HEK293T (cell line): ENCODE measurements around the gene BMP2.

ENCODE experiments used
- CTCF ChIA-PET: fragments of 350-600 bp; formaldehyde crosslinking; extraction: SDS; loops from one replicate; lab custom pipeline; 2021; ENCODE audit warnings: antibody characterized with exemption, inconsistent platforms; lab: Yijun Ruan, JAX
- POLR2A ChIA-PET: fragments of 350-600 bp; formaldehyde crosslinking; extraction: SDS; loops from one replicate; lab custom pipeline; 2020; ENCODE audit warnings: antibody characterized with exemption, inconsistent platforms; lab: Yijun Ruan, JAX
- DNase-seq: peaks from one replicate; pipeline ENCODE4 v3.0.0; 2012; ENCODE audit warnings: mixed read lengths; ENCODE audit errors: extremely low spot score
- ARNT ChIP-seq: fragments of 450-650 bp; IDR thresholded peaks from 2 replicates; pipeline ENCODE4 v1.6.1; 2017; ENCODE audit warnings: mild to moderate bottlenecking
- BHLHE40 ChIP-seq: fragments of 450-650 bp; IDR thresholded peaks from 2 replicates; pipeline ENCODE4 v1.6.1; 2016; ENCODE audit warnings: mild to moderate bottlenecking, moderate library complexity, borderline replicate concordance
- CTBP1 ChIP-seq: fragments of 450-650 bp; IDR thresholded peaks from 2 replicates; pipeline ENCODE4 v1.6.1; 2016; ENCODE audit warnings: borderline replicate concordance
- ELF4 ChIP-seq: fragments of 450-650 bp; IDR thresholded peaks from 2 replicates; pipeline ENCODE4 v1.6.1; 2017; ENCODE audit warnings: antibody characterized with exemption
- FOXA1 ChIP-seq: fragments of 450-650 bp; IDR thresholded peaks from 2 replicates; pipeline ENCODE4 v1.6.1; 2016; ENCODE audit warnings: mild to moderate bottlenecking
- FOXK2 ChIP-seq: fragments of 450-650 bp; IDR thresholded peaks from 2 replicates; pipeline ENCODE4 v1.6.1; 2016; ENCODE audit warnings: mild to moderate bottlenecking
- FOXM1 ChIP-seq: fragments of 450-650 bp; IDR thresholded peaks from 2 replicates; pipeline ENCODE4 v1.6.1; 2017; ENCODE audit warnings: mild to moderate bottlenecking, borderline replicate concordance
- HDGF ChIP-seq: fragments of 450-650 bp; IDR thresholded peaks from 2 replicates; pipeline ENCODE4 v1.6.1; 2017; ENCODE audit warnings: antibody characterized with exemption, borderline replicate concordance
- L3MBTL2 ChIP-seq: fragments of 450-650 bp; conservative IDR thresholded peaks from 2 replicates; pipeline ENCODE4 v1.6.1; 2016; ENCODE audit warnings: mild to moderate bottlenecking
- LEF1 ChIP-seq: fragments of 450-650 bp; IDR thresholded peaks from 2 replicates; pipeline ENCODE4 v1.6.1; 2017; ENCODE audit warnings: mild to moderate bottlenecking, borderline replicate concordance
- NFRKB ChIP-seq: fragments of 450-650 bp; IDR thresholded peaks from 2 replicates; pipeline ENCODE4 v1.6.1; 2016; ENCODE audit warnings: mild to moderate bottlenecking, moderate library complexity
- PKNOX1 ChIP-seq: fragments of 450-650 bp; IDR thresholded peaks from 2 replicates; pipeline ENCODE4 v1.6.1; 2016
- SP1 ChIP-seq: fragments of 450-650 bp; IDR thresholded peaks from 2 replicates; pipeline ENCODE4 v1.6.1; 2017
- SUZ12 ChIP-seq: fragments of 450-650 bp; IDR thresholded peaks from 2 replicates; pipeline ENCODE4 v1.6.1; 2016; ENCODE audit warnings: mild to moderate bottlenecking
- TARDBP ChIP-seq: fragments of 450-650 bp; IDR thresholded peaks from 2 replicates; pipeline ENCODE4 v1.6.1; 2016
- ZNF384 ChIP-seq: fragments of 450-650 bp; IDR thresholded peaks from 2 replicates; pipeline ENCODE4 v1.6.1; 2016

BMP2 gene

DNA sequence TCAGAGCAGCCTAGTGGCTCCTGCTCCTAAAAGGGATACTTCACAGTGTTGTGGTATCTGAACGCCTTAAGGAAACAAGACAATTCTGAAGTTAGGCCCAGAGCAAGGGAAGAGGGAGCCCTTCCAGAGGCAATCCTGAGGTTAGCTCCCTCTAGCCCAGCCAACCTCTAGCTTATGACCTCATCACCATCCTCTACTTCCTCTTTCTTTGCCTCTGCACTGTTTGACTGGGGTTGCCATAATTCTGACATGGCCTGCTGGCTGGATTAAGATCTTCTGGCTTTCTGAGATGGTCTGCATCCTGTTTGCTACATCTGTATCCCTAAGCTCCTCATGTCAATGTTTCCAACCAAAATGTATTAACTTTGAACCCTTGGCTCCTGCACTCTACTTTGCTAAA lies 23.3 kb upstream of the BMP2 start:
- no peak for TF ChIP-seq ARNT
- ChIA-PET POLR2A (interaction anchor here (0.8 kb wide), 1 partner anchor 145 kb away, joined by 3 read pairs; no protein-coding TSS in a partner anchor), CTCF (no interaction called here)
- DNase-seq, result no peak

DNA sequence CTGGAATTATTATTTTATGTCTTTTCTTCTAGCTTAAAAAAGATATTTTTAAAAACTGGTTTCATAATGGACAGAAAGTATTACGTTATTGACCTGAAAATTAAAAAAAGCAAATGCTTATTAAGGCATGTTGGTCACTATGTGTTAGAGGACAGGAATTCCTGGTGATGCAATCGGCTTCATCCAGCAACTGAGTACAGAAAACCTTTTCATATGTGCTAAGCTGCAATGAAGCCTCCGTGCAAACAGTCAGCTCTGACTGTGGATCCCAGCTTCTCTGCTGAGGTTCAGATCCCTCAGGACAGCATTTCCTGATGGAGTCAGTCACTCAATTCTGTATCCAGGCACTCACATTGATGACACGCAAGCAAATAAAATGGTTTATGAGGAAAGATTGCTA lies 22.7 kb upstream of the BMP2 start:
- TF ChIP-seq NFRKB, result no peak
- TF ChIP-seq BHLHE40, result no peak
- TF ChIP-seq HDGF, result no peak
- no peak for TF ChIP-seq FOXA1
- no peak for TF ChIP-seq L3MBTL2
- TF ChIP-seq TARDBP, result no peak
- TF ChIP-seq PKNOX1, result no peak
- TF ChIP-seq ZNF384, result no peak
- TF ChIP-seq SUZ12, result no peak
- TF ChIP-seq SP1, result no peak
- TF ChIP-seq ELF4, result no peak
- no peak for TF ChIP-seq CTBP1
- no peak for TF ChIP-seq LEF1
- no peak for TF ChIP-seq FOXM1
- no peak for TF ChIP-seq FOXK2
- ChIA-PET CTCF (no interaction called here), POLR2A (no interaction called here)
- no peak for DNase-seq

DNA sequence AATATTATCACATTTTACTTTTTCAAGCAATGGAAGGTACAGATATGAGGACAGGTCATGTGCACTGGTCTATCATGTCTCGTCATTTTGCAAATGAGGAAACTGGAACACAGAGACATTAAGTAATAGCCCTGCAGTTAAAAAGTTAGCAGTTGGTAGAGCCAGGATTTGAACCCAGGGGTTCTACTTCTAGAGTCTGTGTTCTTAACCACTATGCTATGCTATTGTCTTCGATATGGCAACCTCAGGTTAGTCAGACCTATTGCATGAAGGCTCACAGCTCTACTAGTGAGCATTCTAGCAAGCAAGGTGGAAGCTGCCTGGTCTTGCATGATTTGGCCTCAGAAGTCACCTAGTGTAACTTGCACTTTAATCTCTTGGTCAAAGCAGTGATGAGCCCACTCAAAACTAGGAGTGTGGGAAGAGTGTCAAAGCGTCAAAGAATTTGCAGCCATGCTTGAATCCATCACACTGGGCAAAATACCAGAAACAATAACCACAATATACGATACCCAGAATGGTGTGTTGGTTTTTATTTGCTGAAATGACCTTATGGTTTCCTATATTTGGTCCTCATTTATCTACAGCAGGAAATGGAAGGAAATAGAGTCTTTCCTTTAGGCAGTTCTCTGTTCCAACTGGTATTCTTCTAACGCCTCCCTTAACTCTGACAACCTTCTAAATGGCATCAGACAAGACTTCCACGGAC lies 20.4 kb upstream of the BMP2 start:
- ChIA-PET CTCF (no interaction called here), POLR2A (no interaction called here)
- TF ChIP-seq CTBP1 (no peak), L3MBTL2 (no peak), BHLHE40 (no peak), SUZ12 (no peak), FOXA1 (no peak), PKNOX1 (no peak)
- no peak for DNase-seq

DNA sequence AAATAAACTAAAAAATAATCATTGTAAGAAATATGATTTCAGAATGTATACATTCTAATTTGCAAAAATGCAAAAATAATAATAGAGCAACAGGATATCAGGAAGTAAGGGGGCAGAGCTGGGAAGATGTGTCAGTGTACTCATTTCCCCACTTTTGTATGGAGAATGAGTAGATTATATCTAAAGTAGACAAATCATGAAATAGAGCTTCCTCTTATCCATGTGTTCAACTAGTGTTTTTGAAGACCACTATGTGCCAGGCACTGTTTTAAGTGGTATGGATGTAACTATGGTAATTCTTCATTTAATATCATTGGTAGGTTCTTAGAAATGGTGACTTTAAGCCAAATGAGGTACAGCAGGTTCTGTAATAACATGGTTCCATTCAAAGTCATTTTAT lies 17.0 kb upstream of the BMP2 start:
- no peak for DNase-seq
- ChIA-PET POLR2A (no interaction called here), CTCF (no interaction called here)
- no peak for TF ChIP-seq FOXA1
- no peak for TF ChIP-seq ZNF384

DNA sequence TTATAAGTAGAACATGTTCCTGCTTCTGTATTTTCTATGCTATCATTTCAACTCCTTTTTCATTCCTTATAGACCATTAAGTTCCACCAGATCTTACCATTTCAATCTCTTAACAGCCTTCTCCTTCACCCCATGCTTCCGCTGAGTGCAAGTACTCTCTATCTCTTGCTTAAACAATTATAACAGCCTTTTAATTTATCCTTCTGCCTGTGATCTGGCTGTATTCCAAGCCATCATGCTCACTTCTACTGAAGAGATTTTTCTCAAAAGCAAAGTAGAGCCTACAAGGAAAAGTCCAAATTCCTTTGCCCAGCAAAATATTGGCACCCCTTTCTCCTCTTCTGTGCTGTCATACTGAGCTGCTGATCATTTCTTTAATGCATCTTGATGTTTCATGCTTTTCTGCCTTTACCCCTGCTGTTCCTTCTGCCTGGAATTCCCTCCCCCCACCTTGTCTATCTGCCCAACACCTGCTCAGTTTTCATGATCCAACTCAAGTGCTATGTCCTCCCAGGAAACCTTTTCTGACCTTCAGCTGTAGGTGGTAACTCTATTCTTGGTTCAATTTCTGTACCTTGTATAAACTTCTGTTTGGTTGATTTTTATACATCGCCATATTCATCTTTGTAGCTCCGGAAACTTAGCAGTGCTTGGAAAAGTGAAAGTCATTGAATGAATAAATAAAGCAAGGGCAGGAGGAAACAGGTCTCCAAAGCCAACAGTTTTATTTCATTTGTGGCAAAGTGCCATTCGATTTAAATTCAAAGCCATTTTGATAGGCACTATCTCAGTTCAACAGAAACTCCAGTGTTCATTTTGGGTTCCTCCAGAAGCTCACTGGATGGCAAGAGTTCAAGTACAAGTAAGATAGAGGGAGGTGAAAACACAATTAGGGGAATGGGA lies 10.5 kb upstream of the BMP2 start:
- no peak for DNase-seq
- TF ChIP-seq BHLHE40, result no peak
- no peak for TF ChIP-seq NFRKB
- no peak for TF ChIP-seq LEF1
- no peak for TF ChIP-seq PKNOX1
- TF ChIP-seq ZNF384, result no peak
- no peak for TF ChIP-seq HDGF
- TF ChIP-seq ARNT, result no peak
- TF ChIP-seq TARDBP, result no peak
- TF ChIP-seq SUZ12, result no peak
- TF ChIP-seq ELF4, result no peak
- TF ChIP-seq FOXM1, result no peak
- no peak for TF ChIP-seq CTBP1
- no peak for TF ChIP-seq FOXK2
- TF ChIP-seq FOXA1, result no peak
- TF ChIP-seq SP1, result no peak
- no peak for TF ChIP-seq L3MBTL2
- ChIA-PET CTCF (interaction anchor here (0.6 kb wide), 1 partner anchor 63 kb away, joined by 3 read pairs; no protein-coding TSS in a partner anchor), POLR2A (no interaction called here)

GRCh38 chr20:6764619-6765018 lies 2.9 kb upstream of the BMP2 start:
- no peak for DNase-seq
- TF ChIP-seq TARDBP (no peak), FOXM1 (no peak), HDGF (no peak), SUZ12 (no peak), BHLHE40 (no peak), CTBP1 (no peak), NFRKB (no peak), LEF1 (no peak), SP1 (no peak), L3MBTL2 (no peak), ELF4 (no peak), ARNT (no peak), FOXK2 (no peak), PKNOX1 (no peak), ZNF384 (no peak), FOXA1 (no peak)
- CTCF ChIA-PET, result no interaction called here
- POLR2A ChIA-PET, result no interaction called here
